Fibroblast of pulmonary artery (primary cell): Measurements from ENCODE around the gene MASTL.
A peak's percentile ranks its signal among the peaks of the same experiment; 100 is the strongest.

ENCODE experiments used
- DNase-seq: peaks from one replicate; pipeline ENCODE4 v3.0.0-alpha.2; 2010; ENCODE audit warnings: low read depth
- H3K4me3 ChIP-seq: replicated peaks from 2 replicates; pipeline ENCODE4 v1.5.1; 2011; ENCODE audit warnings: low read depth, mild to moderate bottlenecking, control low read depth, low read length, moderate library complexity
- TF ChIP-seq, protein P1 (sequence below): IDR thresholded peaks from 2 replicates; pipeline ENCODE4 v1.5.1; 2011; ENCODE audit warnings: mild to moderate bottlenecking, control low read depth, low read length, inconsistent platforms; ENCODE audit errors: missing control alignments

The MASTL gene

DNA sequence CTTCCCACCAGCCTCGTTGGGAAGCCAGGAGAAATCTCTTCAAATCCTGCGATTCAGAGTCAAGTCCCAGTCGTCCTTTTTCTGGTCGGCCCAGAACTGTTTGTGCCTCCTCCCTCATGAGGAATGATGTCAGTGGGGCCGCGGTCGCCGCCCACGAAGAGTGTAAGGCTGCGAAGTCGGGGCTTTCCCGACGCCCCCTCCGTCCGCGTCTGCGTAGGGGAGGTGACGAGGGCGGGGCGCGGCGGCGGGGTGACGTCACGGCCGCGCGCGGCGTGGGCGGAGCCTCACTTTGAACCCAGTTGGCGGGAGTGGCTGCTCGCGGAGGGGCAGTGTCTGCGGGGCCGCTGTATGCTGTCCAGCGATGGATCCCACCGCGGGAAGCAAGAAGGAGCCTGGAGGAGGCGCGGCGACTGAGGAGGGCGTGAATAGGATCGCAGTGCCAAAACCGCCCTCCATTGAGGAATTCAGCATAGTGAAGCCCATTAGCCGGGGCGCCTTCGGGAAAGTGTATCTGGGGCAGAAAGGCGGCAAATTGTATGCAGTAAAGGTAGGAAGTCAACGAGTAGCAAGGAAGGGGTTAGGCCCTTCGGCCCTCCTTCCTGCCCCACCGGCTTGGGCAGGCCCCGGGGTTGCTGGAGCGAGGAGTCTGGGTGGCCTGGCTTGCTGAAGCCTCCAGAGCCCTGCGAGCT is at the start of gene MASTL:
MASTL (plus strand) TSS at position 287 of the 689 bp plus-strand sequence; CDS start at position 362, 75 bp downstream.
- peak; percentile 96 for DNase-seq
- TF ChIP-seq, protein P1, sequence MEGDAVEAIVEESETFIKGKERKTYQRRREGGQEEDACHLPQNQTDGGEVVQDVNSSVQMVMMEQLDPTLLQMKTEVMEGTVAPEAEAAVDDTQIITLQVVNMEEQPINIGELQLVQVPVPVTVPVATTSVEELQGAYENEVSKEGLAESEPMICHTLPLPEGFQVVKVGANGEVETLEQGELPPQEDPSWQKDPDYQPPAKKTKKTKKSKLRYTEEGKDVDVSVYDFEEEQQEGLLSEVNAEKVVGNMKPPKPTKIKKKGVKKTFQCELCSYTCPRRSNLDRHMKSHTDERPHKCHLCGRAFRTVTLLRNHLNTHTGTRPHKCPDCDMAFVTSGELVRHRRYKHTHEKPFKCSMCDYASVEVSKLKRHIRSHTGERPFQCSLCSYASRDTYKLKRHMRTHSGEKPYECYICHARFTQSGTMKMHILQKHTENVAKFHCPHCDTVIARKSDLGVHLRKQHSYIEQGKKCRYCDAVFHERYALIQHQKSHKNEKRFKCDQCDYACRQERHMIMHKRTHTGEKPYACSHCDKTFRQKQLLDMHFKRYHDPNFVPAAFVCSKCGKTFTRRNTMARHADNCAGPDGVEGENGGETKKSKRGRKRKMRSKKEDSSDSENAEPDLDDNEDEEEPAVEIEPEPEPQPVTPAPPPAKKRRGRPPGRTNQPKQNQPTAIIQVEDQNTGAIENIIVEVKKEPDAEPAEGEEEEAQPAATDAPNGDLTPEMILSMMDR, result no peak
- peak within 1 kb of the TSS; percentile 72 for H3K4me3 ChIP-seq

DNA sequence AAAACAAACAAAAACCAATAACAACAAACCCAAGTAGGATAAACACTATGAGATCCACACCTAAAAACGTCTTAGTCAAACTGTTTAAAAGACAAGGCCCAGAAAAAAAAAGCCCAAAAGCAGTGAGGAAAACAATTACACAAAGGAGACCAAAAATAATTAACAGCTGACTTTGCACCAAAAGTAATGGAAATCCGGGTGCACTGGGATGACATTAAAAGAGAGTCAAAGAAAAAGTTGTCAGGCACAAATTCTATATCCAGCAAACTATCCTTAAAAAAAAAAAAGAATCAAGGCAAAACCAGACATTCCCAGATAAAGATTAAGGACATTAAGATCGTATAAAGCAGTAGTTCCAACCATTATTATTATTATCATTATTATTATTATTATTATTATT is 47.0 kb upstream of the MASTL start:
- DNase-seq, result no peak
- TF ChIP-seq, protein P1, result no peak
- no peak overlapping the region for H3K4me3 ChIP-seq

DNA sequence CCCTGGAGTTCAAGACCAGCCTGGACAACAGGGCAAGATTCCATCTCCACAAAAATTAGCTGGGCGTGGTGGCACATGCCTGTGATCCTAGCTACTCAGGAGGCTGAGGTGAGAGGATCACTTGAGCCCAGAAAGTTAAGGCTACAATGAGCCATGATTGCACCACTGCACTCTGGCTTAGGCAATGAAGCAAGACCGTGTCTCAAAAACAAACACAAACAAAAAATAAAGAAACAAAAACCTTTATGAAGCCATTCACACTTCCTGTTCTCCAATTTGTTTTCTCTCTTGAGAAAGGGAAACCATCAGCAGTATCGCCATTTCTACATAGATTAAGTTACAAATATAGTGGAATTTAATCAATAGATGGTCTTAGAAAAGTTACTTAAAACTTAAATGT is 20.8 kb upstream of the MASTL start:
- no peak overlapping the region for H3K4me3 ChIP-seq
- no peak for DNase-seq
- TF ChIP-seq, protein P1, result no peak

DNA sequence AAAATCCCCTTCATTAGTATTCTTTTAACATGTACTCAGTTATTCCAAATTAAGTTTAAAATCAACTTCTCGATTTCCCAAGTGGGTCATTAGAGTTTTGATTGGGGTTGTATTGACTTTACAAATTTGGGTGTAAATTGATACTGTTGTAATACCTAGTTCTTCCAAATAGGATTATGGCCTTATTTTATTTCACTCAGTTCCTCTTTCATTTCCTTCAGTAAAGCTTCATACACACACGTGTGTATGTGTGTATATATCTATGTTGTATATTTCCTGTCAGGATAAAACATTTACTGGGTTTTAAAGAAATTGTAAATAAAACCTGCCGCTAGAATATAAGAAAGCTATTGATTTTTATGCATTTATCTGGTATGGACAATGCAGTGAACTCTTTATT is 16.9 kb upstream of the MASTL start:
- TF ChIP-seq, protein P1, result no peak
- no peak for DNase-seq
- no peak overlapping the region for H3K4me3 ChIP-seq

DNA sequence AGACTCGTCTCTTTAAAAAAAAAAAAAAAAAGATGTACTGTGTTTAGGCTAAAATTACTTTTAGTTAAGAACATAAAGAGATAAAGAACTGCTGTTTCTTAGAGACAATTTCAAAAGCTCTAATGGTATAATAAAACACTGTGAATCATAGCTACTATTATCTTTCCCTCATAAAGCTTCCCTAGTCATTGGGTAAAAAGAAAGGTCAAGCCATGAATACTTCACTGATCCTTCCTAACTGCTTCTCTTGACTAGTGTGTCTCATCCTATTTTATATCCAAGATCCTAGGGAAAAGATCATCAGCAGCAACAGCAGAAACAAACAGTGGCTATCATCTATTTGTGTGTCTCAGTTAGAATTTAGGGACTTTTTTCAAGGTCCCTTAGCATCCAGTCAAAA is 11.5 kb upstream of the MASTL start:
- H3K4me3 ChIP-seq, result no peak overlapping the region
- TF ChIP-seq, protein P1, result no peak
- DNase-seq, result no peak

DNA sequence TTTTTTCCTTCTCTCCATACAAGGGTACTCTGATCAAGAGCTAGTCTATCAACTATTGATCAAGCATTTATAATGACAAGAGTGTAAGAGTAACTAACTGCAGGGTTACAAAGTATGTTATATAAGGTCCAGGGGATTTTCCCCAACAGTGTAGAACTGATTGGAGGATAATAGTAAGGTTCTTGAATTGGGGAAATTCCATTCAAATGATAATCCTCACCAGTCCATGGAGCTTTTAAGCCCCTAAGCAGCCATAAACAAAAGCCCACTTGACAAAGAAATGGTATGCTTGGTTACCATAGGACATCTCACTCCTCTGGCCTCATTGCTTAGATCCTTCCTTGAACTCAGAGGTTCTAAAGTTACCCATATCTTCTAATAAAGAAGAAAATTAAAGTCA is 9.2 kb upstream of the MASTL start:
- no peak overlapping the region for H3K4me3 ChIP-seq
- TF ChIP-seq, protein P1, result no peak
- DNase-seq, result no peak

DNA sequence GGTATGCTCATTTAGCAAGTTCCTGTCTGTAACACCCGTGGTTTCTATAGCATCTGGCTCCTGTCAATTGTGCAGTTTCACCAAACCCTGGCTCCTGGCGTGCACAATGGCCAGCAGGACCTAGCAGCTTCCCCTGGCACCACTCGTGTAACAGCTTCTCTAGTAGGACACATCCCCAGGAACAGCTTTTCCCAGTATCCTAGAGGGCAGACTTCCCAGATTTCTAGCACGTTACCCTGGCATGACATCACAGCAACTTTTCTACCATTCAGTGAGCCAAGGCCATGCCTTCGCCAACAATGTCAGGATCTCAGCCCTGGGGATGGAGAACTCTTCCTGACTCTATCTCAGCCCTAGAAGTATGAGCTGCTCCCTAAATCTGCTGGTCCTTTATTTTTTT is 7.5 kb upstream of the MASTL start:
- DNase-seq, result no peak
- H3K4me3 ChIP-seq, result no peak overlapping the region

More for the DNA sequence above, 7.5 kb upstream of the MASTL start:
- TF ChIP-seq, protein P1, result no peak
